Lung (tissue), 12 donors: Measurements from ENCODE around the gene CNGB1. TPM values are rescaled to one million over a fixed set of nuclear protein-coding genes. Genes with fewer than 3 reads are reported as not detected.

Experiments used
- ATAC-seq: fragments of 200-7000 bp; cut with Tn5 transposase; one replicate; pipeline ENCODE4 v1.9.1; 2020; ENCODE audit warnings: moderate number of reproducible peaks; ENCODE audit not compliant: insufficient read depth, low FRiP score
- DNase-seq, 3 donors: peaks; one replicate each; pipeline ENCODE4 v3.0.0-alpha.2; 2013 to 2017
- H3K27ac ChIP-seq, 2 donors: one replicate each; pipeline ENCODE4 v1.5.1; 2013; ENCODE audit warnings: mild to moderate bottlenecking in 2 of 2, moderate library complexity in 2 of 2, control low read depth in 1 of 2, inconsistent platforms in 1 of 2, low read depth in 1 of 2, low read length in 1 of 2
- H3K27me3 ChIP-seq, 3 donors: one replicate each; pipeline ENCODE4 v1.5.1; 2013; ENCODE audit warnings: low read length in 2 of 3; ENCODE audit not compliant: control insufficient read depth in 3 of 3, insufficient read depth in 3 of 3
- H3K36me3 ChIP-seq, 4 donors: one replicate each; pipeline ENCODE4 v1.5.1; 2013; ENCODE audit warnings: low read length in 4 of 4, mild to moderate bottlenecking in 1 of 4, moderate library complexity in 1 of 4; ENCODE audit not compliant: control insufficient read depth in 4 of 4, insufficient read depth in 4 of 4
- H3K4me1 ChIP-seq, 5 donors: one replicate each; pipeline ENCODE4 v1.5.1; 2013; ENCODE audit warnings: low read length in 5 of 5, mild to moderate bottlenecking in 2 of 5, moderate library complexity in 1 of 5; ENCODE audit not compliant: control insufficient read depth in 5 of 5, insufficient read depth in 5 of 5
- H3K4me3 ChIP-seq: one replicate; pipeline ENCODE4 v1.5.1; 2013; ENCODE audit warnings: mild to moderate bottlenecking, control low read depth, moderate library complexity
- H3K9ac ChIP-seq, 2 donors: one replicate each; pipeline ENCODE4 v1.5.1; 2013; ENCODE audit warnings: low read length in 2 of 2, control low read depth in 1 of 2; ENCODE audit not compliant: insufficient read depth in 1 of 2
- H3K9me3 ChIP-seq, 4 donors: one replicate each; pipeline ENCODE4 v1.5.1; 2013; ENCODE audit warnings: low read length in 3 of 4, mild to moderate bottlenecking in 1 of 4, moderate library complexity in 1 of 4; ENCODE audit not compliant: control insufficient read depth in 4 of 4, insufficient read depth in 3 of 4
- WGBS, 2 donors: extraction: QIAGEN DNeasy Blood & Tissue Kit; methylation state at CpG; one replicate each; pipeline ENCODE4 v1.1.7; 2013; 5-methylcytosine and 5-hydroxymethylcytosine counted together
- polyA plus RNA-seq, 2 donors: library from polyadenylated mRNA; stranded (reverse); fragments of 200-250 nt; gene quantifications; one replicate each; pipeline ENCODE4 v1.2.1, GENCODE V29; 2013
- total RNA-seq, 2 donors: library from RNA; depleted of rRNA in 1 of 2; stranded (reverse); fragments of >200 nt in 1 of 2; gene quantifications; one replicate each; pipeline ENCODE4 v1.2.1, GENCODE V29; 2014 to 2021
- TF ChIP-seq, protein P1 (sequence below): IDR thresholded peaks from 2 replicates; pipeline ENCODE4 v1.5.1; 2012; ENCODE audit warnings: mild to moderate bottlenecking; ENCODE audit errors: control extremely low read depth, extremely low read depth
- donor health status: control.
- donor health status: control.
- donor health status: Bipolar disorder and iron deficiency.
- donor health status: healthy.
- donor health status: DM: yes; HTN: yes; CAD: no.

The CNGB1 gene
- total and polyA plus RNA-seq, 4 donors, result 0.14 to 0.43 (median 0.19) TPM

- no peak overlapping the region for H3K4me3 ChIP-seq
- H3K4me1 ChIP-seq, result peaks cover 0 to 11% (median 0%) of the 10 kb centered on the region in 5 donors
- ATAC-seq (no peak), DNase-seq (no peak)
- 68 to 76% methylated on average over 4 of the region's 4 CpGs for WGBS, 2 donors
- H3K9me3 ChIP-seq, result peaks cover 0 to 4% (median 0%) of the 10 kb centered on the region in 4 donors
- TF ChIP-seq, protein P1, sequence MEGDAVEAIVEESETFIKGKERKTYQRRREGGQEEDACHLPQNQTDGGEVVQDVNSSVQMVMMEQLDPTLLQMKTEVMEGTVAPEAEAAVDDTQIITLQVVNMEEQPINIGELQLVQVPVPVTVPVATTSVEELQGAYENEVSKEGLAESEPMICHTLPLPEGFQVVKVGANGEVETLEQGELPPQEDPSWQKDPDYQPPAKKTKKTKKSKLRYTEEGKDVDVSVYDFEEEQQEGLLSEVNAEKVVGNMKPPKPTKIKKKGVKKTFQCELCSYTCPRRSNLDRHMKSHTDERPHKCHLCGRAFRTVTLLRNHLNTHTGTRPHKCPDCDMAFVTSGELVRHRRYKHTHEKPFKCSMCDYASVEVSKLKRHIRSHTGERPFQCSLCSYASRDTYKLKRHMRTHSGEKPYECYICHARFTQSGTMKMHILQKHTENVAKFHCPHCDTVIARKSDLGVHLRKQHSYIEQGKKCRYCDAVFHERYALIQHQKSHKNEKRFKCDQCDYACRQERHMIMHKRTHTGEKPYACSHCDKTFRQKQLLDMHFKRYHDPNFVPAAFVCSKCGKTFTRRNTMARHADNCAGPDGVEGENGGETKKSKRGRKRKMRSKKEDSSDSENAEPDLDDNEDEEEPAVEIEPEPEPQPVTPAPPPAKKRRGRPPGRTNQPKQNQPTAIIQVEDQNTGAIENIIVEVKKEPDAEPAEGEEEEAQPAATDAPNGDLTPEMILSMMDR, result no peak
- no peaks in the 10 kb centered on the region for H3K27me3 ChIP-seq
- no peak overlapping the region for H3K9ac ChIP-seq
- no peak overlapping the region for H3K27ac ChIP-seq
- no peaks in the 10 kb centered on the region for H3K36me3 ChIP-seq
Observed at GRCh38 chr16:57935904-57936303, 35.0 kb downstream of the CNGB1 start.

GRCh38 chr16:57930533-57930932 is 40.4 kb downstream of the CNGB1 start:
- peaks cover 0 to 4% (median 0%) of the 10 kb centered on the region in 4 donors for H3K9me3 ChIP-seq
- TF ChIP-seq, protein P1, result no peak
- no peaks in the 10 kb centered on the region for H3K27me3 ChIP-seq
- no peak overlapping the region for H3K27ac ChIP-seq
- H3K9ac ChIP-seq, result no peak overlapping the region
- ATAC-seq (no peak), DNase-seq (no peak)
- H3K36me3 ChIP-seq, result no peaks in the 10 kb centered on the region
- no peaks in the 10 kb centered on the region for H3K4me1 ChIP-seq
- 90 to 100% methylated on average over 2 of the region's 2 CpGs for WGBS, 2 donors
- H3K4me3 ChIP-seq, result no peak overlapping the region

- WGBS, 2 donors, result 79 to 81% methylated on average over 3 of the region's 3 CpGs
- Histone ChIP-seq H3K27ac (no peak overlapping the region), H3K4me1 (no peaks in the 10 kb centered on the region), H3K36me3 (no peaks in the 10 kb centered on the region), H3K9ac (no peak overlapping the region), H3K4me3 (no peak overlapping the region), H3K9me3 (peaks cover 0 to 4% (median 0%) of the 10 kb centered on the region in 4 donors), H3K27me3 (no peaks in the 10 kb centered on the region)
- ATAC-seq, result no peak
- no peak for DNase-seq
- TF ChIP-seq, protein P1, result no peak
Observed at GRCh38 chr16:57929250-57929649, 41.7 kb downstream of the CNGB1 start.

GRCh38 chr16:57926041-57926440 is 44.9 kb downstream of the CNGB1 start:
- H3K27me3 ChIP-seq, result no peaks in the 10 kb centered on the region
- DNase-seq (no peak), ATAC-seq (no peak)
- no peaks in the 10 kb centered on the region for H3K4me1 ChIP-seq
- H3K27ac ChIP-seq, result no peak overlapping the region
- TF ChIP-seq, protein P1, result no peak
- no peak overlapping the region for H3K9ac ChIP-seq
- no peak overlapping the region for H3K4me3 ChIP-seq
- H3K36me3 ChIP-seq, result no peaks in the 10 kb centered on the region
- no peaks in the 10 kb centered on the region for H3K9me3 ChIP-seq
- 92% methylated on average over 2 of the region's 2 CpGs for WGBS, 2 donors
